ENCODE results near the gene TMEM245. TPM values are rescaled to one million over a fixed set of nuclear protein-coding genes. Genes with fewer than 3 reads are reported as not detected.
"Not testable (repeated sequence)": the region's sequence is repeated elsewhere in the genome, so short reads cannot be mapped to it uniquely, and the experiment has no call there.

The TMEM245 gene
- total RNA-seq, 1 donor from 2014 or later: 30.5 TPM

DNA sequence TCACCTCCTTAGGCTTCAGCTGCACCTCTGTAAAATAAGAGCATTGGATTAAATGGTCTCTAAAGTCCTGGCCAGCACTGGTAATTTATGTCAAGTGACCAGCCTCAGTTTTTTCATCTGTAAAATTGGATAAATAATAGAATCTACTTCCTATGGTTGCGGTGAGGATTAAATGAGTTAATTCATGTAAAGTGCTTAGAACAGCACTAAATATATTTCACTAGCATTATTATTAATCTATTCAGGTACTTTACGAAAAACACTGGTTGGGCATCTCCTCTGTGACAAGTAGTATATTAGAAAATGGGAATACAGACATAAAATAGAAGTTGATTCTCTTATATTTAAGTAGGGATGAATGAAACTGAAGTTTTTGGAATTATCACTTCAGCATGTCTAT, 13.8 kb upstream of the TMEM245 start:
- intact Hi-C loops (cut with micrococcal nuclease): no loop called here

DNA sequence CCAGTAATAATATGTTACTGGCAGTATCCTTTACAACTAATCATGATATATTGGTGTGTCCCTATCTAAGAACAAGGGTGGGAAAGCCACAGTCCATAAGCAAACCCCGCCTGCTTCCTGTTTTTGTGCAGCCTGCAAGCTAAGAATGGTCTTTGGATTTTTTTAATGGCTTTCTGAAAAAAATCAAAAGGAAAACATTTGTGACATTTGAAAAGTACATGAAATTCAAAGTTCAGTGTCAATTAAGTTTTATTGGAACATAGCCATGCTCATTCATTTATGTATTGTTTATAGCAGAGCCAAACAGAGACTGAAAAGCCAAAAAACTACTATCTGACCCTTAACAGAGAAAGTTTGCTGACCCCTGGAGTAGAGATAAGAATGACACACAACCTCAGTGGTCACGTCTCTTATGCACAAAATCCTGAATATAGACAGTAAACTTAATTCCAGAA, 12.8 kb upstream of the TMEM245 start:
- intact Hi-C loops (cut with micrococcal nuclease): no loop called here

DNA sequence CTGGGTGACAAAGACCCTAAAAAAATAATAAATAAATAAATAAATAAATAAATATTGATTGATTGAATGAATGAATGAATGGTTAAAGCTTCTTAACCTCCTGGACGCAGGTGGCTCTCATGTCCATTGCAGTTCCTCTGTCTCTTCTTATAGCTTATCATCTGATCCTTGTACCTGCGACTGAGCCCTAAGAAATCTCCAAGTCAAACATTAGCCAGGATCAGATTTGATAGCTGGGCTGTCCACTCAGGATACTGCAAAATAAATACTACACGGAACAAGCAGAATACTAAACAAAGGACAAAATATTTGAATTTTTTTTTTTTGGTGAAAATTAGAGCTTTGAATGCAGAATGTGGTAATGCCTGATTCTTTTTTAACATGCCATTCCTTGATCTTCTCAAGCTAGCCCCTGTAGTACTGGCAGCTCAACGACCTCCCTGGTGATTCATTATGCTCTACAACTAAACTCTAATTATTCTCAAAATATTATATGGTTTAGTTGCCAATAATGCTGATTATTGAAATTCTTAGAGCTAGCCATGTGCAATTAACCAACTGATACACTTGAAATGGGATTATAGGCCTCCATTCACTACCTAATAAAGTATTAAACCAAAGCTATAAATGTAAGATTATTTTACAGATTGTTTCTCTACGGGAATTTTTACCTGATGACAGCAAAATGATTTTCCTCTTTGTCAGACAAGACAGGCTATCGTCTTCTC, 9.9 kb upstream of the TMEM245 start:
- intact Hi-C loops (cut with micrococcal nuclease): no loop called here

DNA sequence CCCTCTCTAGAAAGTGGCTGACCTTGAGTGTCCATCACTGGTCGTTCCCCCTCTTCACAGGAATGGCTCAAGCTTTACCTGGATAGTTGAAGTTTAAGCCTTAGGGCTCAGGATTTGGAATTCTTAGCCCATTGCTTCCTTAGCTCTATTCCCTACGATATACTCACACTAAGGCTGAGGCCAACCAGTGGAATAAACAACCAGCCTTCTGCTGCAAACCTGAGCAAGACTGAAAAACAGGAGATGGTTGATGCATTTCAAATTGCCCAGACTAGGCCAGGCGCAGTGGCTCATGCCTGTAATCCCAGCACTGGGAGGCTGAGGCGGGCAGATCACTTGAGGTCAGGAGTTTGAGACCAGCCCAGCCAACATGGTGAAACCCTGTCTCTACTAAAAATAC, 6.9 kb upstream of the TMEM245 start:
- intact Hi-C loops (cut with micrococcal nuclease): not testable (repeated sequence)

DNA sequence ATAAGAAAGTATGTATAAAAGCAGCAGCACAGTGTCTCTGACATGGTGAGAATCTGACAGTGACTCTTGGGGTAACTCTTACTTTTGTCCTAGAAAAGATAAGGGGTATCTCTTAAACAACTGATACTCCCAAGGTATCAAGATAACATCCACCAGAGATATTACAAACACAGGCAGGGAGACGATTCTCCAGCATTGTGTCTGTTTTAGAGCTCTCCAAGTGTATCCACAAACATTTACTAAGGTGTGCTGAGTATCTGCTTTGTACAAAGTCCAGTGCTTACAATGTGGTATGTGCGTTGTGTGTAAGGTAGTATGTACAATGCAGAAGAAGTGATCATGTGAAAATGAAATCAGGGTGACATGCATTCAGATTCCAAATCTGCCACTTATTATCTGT, 4.4 kb upstream of the TMEM245 start:
- intact Hi-C loops (cut with micrococcal nuclease): no loop called here

DNA sequence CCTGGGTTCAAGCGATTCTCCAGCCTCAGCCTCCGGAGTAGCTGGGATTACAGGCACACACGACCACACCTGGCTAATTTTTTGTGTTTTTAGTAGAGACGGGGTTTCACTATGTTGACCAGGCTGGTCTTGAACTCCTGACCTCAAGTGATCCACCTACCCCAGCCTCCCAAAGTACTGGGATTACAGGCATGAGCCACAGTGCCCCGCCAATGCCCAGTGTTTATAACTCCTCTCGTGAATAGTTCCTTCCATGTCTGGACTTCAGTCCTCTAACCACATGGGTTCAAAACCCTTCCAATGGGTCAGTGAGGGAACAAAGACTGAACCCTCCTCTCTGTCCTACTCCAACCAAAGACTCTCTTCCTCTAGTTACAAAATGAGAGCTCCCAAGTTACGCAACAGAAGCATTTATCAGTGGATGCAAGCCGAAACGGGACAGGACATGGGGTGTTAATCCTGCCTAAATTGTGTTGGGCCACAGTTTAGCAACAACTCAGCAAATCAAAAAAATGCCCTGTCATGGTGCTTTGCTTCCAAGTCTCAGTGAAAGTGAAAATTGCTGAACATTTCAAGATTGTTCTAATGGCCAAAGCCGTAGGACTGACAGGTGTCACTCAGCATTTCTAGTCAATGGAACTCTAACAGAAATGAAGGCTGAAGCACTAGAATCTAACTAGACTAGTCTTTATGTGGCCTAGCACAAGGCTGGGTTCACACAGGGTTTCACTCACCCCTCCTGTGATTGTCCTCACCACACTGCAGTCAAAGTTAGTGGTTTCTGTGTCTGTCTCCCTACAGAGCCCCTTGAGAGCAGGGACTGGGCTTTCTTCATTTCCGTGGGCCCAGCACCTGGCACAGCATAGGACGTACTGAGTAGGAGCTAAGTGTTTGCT, 3.2 kb upstream of the TMEM245 start:
- intact Hi-C loops (cut with micrococcal nuclease): no loop called here

DNA sequence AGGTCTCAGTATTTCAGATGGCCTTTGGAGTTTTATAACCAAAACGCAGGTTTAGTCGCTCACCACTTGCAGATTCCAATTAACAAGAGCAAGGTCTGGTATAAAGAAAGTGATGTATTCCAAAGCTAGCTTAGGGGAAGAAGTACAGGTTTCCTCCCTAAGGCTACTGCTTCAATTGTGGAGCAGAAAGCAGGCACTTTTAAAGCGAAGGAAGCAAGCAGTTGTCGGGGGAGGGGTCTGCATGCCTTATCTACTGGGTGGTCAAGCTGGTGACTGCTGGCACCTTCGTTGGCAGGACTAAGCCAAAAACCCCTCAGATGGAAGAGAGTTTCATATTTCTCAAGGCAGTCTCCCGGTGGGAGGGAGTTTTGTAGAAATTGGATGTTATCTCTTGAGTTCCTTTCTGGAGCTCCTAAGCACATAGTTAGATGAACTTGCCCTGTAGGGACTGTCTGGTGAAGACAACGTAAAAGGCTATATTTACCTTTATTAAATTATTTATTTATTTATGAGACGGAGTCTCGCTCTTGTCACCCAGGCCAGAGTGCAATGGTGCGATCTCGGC, 1.6 kb upstream of the TMEM245 start:
- intact Hi-C loops (cut with micrococcal nuclease): loop anchor here (2.0 kb wide), 2 partner anchors 199 to 295 kb away; partner anchors contain the start of gene EPB41L4B

DNA sequence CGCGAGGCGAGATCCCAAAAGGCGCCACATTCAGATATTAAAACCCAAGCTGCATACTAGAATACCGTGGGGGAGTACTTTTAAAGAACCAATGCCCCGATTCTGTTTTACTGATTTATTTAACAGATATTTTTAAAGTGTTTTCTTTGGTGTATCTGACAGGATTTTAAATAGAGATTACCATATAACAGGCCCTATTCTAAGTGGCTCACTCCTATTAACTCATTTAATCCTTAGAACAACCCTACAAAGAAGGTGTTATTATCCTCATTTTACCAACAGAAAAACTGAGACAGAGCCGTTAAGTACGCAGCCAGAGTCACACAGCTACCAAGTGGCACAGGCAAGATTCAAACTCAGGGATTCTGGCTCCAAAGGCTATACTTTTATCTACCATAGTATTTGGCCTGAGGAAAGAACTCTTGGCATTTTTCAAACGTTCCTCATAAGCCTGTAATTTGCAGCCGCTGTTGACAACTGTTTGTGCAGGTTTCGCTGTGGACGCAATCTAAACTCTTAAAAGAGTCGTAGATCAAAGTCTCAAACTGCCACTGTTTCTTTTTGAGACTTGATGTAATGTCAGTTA, 550 bp upstream of the TMEM245 start:
- intact Hi-C loops (cut with micrococcal nuclease): loop anchor here (1.0 to 2.0 kb wide), 8 partner anchors 19 to 1837 kb away; partner anchors contain the start of genes ABITRAM, ELP1, EPB41L4B and RAD23B

DNA sequence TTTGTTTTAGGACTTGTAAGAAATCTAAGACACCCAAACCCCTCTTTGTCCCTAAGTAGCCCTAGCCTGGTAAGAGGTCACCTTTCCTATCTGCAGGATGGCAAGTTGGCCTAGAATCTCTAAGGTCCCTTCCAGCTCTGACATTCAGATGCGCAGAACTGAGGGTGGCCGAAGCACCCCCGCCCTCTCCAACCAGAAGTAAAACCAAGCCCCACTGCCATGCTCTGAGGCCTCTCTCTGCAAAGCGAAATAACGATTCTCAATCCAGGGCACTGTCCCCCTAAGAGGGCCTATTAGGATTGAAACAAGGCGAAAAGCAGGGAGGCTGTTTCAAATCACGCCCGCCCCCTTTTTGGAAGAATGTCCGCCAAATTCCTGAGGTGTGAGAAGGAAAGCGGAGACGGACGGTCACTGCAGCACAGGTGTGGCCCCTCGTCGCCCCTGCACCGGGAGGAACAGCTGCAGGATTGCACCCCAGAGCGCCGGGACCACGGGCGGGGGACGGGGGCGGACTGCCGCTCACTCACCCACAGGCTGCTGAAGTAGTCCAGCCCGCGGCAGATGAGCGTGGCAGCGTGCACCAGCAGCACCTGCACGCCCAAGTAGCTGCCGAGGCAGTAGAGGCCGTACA, 824 bp downstream of the TMEM245 start:
- intact Hi-C loops (cut with micrococcal nuclease): loop anchor here (1.0 to 10.0 kb wide), 5 partner anchors 9 to 1038 kb away; no protein-coding TSS in a partner anchor

DNA sequence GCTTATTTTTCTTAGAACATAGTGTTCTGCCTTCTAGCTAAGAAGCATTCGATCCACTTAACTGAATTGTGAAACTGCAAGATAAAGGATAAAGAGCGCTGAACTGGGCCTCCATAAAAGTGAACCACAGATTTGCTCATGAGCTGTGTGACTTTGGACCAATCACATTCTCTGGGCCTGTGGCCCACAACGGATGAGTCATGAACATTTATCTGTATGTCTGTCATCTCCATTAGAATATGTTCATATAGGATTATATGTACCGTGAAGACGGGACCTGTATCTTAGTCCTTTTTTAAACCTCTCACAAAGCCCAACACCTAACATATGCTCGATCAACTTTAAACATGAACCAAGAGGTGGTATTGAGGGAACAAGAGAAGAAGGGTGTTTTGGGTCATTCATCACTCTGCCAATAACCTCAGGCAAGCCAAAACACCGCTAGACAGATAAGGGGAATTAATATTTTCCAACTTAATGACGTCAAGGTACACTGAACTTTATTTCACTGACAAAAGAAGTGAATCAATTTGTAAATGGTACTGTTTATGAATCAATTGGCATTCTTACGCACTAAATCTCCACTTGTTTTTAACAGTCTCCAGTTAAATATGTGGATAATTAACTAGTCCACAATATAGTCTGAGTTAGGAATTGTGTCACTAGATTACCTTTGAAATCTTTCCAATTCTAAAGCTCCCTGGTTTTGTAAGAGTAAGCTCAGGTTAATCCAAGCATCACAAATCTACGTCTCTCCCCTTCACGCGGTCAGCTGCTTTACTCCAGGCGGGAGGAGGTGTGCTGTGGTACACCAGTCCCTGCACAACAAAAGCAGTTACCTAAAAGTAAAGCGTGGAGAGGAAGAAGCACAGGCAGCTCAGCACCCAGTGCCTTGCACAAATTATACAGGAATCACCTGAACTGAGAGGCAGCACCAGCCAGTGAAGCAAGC, 1.6 kb downstream of the TMEM245 start:
- intact Hi-C loops (cut with micrococcal nuclease): loop anchor here (5.0 to 10.0 kb wide), 4 partner anchors 327 to 1039 kb away; no protein-coding TSS in a partner anchor

DNA sequence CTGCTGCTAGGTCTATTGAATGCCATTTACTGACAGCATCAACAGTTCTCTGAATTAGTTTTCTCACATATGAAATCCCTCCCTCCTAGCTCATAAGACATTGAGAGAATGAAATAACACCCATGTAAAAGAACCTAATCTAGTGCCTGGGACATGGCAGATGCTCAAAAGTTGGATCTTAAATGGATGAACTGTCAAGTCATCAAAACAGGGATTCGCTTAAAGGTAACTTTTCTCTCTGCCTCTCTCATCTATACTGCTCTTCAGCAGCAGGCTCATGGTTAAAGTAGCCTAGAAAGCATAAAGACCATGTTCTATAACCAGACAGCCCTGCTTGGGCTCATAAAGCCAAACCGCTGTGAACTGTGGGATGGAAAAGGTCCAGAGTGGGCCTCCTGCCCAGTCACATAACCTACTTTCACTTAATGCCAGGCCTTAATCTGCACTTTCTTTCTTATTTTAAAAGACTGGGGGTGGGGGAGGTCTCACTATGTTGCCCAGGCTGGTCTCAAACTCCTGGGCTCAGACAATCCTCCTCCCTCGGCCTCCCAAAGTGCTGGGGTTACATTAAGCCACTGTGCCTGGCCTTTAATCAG, 3.7 kb downstream of the TMEM245 start:
- intact Hi-C loops (cut with micrococcal nuclease): loop anchor here (5.0 to 10.0 kb wide), 4 partner anchors 329 to 1041 kb away; no protein-coding TSS in a partner anchor

DNA sequence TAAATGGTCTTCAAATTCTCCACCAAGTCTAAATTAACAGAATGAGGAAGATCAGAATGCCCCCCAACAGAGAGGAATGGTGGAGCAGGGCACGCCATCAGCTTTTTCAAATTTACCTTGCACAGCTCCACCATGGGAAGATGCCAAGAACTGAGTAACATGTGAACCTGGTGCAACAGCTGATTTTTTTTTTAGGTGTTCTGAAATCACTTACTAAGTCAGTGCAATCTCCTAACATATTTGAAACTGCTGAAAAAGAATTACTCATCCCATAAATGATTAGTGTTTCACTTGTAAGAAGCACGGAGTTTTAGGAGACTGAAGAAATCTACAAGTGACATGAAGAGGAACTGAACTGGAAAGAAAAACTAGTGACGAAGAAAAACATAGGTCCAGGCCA, 5.1 kb downstream of the TMEM245 start:
- intact Hi-C loops (cut with micrococcal nuclease): loop anchor here (5.0 to 10.0 kb wide), 4 partner anchors 330 to 1043 kb away; no protein-coding TSS in a partner anchor

DNA sequence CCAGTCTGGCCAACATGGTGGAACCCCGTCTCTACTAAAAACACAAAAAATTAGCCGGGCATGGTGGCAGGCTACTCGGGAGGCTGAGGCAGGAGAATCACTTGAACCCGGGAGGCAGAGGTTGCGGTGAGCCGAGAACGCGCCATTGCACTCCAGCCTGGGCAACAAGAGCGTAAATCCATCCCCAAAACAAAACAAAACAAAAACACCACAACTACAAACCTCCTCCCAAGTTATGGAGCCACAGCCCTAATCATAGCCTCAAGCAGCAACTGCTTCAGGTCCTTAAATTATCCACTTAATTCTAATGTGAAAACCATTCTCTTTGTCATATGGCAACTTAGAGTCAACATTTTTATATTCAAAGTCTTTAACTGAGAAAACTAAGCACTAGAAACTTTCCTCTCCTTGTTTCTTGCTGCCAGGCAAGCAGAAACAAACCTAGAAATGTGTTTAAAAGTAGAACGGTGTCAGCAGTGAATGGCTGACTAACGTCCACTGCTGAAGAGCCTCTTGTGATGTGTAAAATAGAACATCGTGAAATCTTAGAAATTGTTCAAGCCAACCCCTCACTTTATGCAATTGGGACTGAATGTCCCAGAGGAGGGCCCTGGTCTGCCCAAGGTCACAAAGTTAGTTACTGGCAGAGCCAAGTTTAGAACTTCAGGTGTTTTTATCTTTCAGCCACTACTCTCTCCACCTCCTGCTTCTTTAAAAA, 5.7 kb downstream of the TMEM245 start:
- intact Hi-C loops (cut with micrococcal nuclease): loop anchor here (10.0 kb wide), 2 partner anchors 331 to 771 kb away; no protein-coding TSS in a partner anchor

DNA sequence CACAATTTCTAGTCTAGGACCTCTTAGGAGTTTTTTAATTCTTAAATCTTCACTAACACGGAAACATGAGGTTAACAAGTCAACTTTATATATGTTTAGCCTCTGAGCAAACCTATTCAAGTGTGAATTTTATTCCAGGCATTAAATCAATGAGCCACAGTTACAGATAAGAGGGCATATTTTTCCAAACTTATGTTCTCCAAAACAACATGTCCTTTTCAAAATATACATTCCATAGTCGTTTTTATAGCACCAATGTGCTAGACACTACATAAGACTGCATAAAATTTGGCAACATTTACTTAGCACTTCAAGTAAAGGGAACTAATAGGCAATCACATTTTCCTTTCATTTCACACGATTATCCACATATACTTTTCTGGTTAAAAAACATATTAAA, 6.5 kb downstream of the TMEM245 start:
- intact Hi-C loops (cut with micrococcal nuclease): loop anchor here (10.0 kb wide), 2 partner anchors 332 to 772 kb away; no protein-coding TSS in a partner anchor

DNA sequence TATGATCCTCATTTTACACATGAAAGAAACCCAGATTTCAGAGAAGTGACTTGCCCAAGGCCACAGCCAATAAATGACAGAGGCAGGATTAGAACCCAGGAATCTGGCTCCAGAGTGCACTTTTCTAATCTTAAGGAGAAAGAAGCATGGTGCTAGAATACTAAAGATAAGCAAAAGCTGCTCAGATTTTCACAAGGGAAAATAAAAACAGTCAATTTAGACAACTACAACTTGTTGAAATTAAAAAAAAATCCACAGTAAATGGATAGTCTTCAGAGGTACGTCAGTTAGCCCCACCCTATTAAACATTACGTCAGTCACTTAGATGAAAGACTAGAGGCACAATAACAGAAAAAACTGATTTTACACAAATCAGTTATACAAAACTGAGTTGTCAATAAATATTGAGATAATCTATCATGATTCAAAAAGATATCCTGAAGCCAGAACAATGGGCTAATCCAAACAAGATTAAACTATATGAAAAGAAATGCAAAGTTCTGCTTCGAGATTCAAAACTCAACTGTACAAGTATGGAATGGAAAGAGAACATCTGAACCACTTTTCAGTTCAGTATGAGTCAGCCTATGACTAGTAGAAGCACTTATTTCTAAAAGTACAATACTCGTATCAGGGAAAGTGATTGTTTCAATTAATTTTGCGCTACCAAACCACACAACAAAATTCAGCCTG, 9.3 kb downstream of the TMEM245 start:
- intact Hi-C loops (cut with micrococcal nuclease): loop anchor here (1.0 to 10.0 kb wide), 5 partner anchors 8 to 774 kb away; partner anchors contain the start of genes CTNNAL1 and TMEM245

DNA sequence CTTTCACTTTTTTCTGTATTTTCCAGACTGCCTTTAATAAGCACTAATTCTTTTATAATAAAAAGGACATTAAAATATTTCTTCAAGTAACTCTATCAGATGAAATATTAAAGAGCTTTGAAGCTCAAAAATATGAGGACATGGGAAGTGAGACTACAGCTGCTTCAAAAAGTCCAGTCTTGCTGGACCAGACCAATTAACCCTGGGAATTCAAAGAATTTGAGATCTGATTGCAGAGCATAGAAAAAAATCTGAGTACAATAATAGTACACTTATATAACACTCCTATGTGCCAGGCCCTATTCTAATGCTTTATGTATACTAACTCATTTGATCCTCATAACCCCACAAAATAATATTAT, 9.8 kb downstream of the TMEM245 start:
- intact Hi-C loops (cut with micrococcal nuclease): loop anchor here (1.0 to 10.0 kb wide), 5 partner anchors 8 to 775 kb away; partner anchors contain the start of genes CTNNAL1 and TMEM245

DNA sequence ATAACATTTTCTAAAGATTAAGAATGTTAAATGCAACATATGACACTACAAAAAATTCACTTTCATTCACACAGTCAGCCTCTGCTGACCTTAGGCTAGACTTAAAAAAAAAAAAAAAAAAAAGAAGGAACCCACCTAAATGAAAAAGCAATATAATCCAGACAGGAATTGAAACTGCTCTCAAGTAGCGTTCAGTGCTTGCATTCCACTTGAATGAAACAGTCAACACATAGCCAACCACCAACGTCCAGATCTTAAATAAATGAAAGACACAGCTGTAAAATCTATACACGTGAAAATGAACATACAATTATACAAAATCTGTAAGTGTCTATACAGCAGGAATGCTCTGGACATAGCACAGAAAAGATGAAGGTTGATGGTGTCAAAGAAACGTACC, 11.4 kb downstream of the TMEM245 start:
- intact Hi-C loops (cut with micrococcal nuclease): no loop called here

Data from T-helper 1 cell treated with Interleukin-12 subunit alpha and Interleukin-12 subunit beta and Interleukin-4 antibody, amounts not matched to agents 30 ng/mL and 1 ng/mL, for 36 hours (primary cell).